GM21528 (cell line): ENCODE data around the gene RARB.

Experiments
- ATAC-seq: cut with Tn5 transposase; IDR thresholded peaks from one replicate; pipeline ENCODE4 v1.9.1; 2021; ENCODE audit warnings: mild to moderate bottlenecking, moderate library complexity; ENCODE audit not compliant: unreplicated experiment, low FRiP score

Gene RARB

DNA sequence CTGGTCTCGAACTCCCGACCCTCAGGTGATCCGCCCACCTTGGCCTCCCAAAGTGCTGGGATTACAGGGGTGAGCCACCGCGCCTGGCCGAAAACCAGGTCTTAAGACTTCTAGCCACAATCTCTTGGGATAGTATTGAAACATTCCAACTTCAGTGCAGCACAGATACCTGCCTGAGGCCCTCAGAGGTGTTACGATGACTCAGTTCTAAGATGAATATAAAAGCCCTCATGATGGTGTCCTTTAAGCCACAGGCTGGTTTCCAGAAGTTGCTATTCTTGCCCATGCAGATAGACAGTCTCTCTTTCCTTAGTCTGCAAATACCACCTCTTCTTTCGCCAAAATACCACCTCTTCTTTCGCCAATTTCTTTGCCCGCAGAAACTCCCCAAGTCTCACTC, 69.0 kb downstream of the RARB start:
- no peak for ATAC-seq

DNA sequence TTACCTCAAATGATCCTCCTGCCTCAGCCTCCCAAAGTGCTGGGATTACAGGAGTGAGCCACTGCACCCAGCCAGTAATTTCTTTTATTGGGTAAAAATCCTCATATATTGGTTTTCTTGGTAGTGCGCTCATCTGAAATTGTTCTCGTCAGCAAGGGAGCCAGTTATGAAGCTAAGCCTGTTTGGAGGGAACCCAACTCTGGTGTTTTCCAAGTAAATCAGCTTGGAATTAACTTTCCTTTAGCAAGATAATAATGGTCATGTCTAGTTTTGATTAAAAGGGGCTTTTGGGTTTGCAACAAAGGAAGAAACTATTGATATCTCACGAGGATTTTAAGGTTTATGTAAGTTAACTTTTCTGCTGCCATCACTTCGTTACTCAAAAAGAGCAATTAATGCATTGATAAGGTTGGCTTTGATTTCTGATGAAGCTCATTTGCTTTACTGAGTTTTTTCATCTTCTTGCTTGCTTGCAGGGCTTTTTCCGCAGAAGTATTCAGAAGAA, 72.7 kb downstream of the RARB start:
- no peak for ATAC-seq

DNA sequence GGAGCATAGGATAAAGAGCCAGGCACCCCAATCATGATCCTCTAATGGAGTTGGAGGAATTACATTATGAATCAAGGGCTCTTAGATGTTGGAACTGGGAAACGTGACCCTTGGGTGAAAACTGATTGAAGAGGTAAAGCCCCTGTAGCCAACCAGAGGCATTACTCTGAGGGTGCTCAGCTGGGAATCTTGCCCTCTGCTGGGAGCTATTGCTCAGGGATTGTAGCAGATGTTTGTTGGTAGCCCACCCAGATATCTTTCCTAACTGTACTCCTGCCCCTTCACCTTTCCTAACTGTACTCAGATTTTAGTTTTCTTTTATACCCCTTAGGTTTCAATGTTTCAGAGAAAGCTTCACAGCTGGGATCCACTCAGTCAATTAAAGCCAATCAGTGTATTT, 74.2 kb downstream of the RARB start:
- no peak for ATAC-seq

GRCh38 chr3:25503898-25504301, 75.8 kb downstream of the RARB start:
- ATAC-seq = no peak

DNA sequence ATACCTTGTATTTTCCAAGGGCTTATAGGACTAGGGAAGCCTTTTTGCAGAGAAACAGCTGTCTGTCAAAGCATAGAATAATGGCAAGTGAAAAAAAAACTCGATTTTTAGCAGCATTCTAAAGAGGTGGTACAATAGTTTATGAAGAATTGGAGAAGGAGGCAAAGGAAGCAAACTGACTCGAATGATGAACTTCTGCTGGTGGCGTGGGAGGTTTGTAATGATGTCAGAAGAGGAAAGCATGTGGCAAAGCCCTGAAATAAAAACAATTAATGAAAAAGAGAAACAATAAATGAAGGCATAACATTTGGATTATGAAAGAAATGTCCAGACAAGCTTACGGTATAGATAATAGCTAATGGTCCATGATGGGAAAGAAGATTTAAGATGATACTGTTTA, 77.5 kb downstream of the RARB start:
- ATAC-seq = no peak

DNA sequence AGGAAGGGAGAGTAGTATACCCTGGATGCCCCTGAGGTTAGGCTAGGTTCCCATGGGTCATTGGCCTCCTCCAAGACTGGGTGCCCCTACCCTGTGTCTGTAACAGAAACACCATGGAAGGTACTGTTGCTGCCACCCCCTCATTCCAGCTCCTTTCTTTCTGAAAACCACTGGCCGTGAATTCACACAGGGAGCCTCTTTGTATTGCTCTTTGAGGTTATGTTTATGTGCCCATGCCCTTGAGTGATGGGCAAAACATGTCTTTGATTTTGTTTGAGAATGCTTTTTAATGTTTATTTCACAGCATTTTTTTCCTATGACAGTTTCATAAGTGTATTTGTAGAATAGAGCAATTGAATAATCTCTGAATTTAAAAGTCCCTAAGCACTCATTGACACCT, 79.7 kb downstream of the RARB start:
- ATAC-seq = no peak

- no peak for ATAC-seq
Measured at GRCh38 chr3:25508433-25508832, 80.4 kb downstream of the RARB start.

DNA sequence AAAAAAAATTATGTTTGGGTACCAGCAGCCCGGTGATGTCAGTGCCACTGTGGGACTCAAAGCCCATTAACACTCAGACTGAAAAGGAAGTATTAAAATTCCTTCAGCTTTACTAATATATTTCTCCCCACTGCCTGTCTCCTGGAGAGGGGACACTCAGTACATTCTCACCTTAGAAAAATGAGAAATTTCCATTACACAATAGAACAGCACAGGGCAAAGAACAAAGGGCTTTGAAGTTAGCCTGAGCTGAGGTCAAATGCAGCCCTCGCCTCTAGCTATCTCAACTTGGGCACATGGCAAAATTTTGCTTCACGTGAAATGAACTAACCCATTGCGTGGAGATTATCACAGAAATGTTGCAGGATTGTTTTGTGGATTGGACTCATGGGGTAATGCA, 80.8 kb downstream of the RARB start:
- no peak for ATAC-seq

DNA sequence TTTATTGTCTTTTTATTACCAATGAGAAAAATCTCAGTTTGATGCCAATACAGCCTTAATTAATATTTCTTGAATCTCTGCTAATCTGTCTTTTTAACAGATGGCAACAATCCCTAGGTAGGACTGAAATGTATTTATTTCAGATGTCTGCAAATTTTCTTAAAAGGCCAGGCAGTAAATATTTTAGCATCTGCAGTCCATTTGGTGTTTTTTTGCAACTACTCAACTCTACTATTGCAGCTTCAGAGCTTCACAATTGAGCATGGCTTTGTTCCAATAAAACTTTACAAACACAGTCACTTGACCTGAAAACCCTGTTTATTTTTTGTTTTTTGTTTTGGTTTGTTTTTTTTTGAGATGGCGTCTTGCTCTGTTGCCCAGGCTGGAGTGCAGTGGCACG, 82.7 kb downstream of the RARB start:
- ATAC-seq = no peak

GRCh38 chr3:25511972-25512721, 84.1 kb downstream of the RARB start:
- no peak for ATAC-seq

- no peak for ATAC-seq
Measured at GRCh38 chr3:25513642-25514266, 85.7 kb downstream of the RARB start.

DNA sequence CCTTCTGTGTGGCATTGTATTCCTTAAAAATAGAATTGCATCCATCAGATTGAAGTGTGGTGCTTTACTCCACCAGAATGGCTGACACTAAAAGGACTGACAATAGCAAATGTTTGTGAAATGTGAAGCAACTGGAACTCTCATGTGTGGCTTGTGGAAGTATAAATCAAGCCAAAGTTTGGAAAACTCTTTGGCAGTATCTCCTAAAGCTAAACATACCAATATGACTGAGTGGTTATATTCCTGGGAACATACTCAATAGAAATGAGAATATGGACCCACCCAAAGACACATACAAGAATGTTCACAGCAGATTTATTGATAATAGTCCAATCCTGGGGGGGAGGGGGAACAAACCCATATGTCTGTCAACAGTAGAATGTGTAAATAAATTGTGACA, 87.1 kb downstream of the RARB start:
- ATAC-seq = no peak

- ATAC-seq = no peak
Measured at GRCh38 chr3:25520926-25521559, 93.0 kb downstream of the RARB start.

- no peak for ATAC-seq
Measured at GRCh38 chr3:25527336-25527735, 99.3 kb downstream of the RARB start.

GRCh38 chr3:25527801-25528200, 99.7 kb downstream of the RARB start:
- ATAC-seq = no peak

- no peak for ATAC-seq
Measured at GRCh38 chr3:25531971-25532370, 103.9 kb downstream of the RARB start.

DNA sequence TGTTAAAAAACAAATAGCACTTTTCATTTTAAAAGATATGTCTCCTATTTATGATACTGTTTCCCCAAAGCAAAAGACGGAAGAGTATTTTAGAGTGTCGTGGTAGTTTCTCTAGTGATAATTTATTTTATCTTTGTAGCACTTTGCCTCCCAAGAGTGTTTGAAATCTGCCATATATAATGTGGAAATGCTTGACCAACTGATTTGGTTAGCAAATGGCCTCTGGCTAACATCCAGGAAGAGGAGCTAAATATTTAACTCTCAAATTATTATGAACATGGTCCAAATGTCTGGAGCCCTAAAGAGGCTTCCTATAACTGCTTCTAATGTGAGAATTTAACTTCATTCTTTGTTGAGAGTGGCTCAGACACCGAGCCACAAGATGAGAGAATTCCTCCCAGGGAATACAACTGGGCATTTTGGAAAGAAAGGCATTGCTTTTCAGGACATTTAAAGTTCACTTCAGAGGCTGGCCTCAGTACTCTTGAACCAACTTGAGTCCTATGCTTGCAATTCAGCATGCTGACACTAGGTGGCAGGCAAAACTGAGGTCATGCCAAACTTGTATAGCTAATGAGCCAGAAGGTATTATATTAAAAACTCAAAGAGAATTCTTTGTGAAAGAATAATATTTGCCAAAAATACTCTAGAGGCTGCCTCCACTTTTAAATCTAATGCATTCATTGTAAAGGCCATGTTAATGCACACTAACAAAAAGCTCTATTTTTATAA, 104.5 kb downstream of the RARB start:
- ATAC-seq = no peak

DNA sequence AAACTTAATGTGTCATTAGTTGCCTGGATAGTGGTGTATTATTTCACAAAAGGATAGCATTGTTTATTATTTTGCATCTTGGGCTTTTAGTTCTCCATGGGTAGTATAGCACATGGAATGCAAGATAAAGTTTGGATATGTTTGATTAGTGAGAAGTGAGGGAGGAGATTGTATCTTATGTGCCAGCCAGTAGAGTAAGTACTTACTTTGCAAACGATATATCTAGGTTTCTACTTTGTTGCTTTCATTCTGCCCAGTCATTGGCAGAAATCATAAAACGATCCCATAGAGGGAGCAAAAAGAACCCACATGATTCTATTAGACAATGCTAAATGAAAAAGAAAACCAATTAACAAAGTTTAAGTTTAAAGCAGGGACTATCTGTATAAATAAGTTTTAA, 105.3 kb downstream of the RARB start:
- ATAC-seq = no peak

DNA sequence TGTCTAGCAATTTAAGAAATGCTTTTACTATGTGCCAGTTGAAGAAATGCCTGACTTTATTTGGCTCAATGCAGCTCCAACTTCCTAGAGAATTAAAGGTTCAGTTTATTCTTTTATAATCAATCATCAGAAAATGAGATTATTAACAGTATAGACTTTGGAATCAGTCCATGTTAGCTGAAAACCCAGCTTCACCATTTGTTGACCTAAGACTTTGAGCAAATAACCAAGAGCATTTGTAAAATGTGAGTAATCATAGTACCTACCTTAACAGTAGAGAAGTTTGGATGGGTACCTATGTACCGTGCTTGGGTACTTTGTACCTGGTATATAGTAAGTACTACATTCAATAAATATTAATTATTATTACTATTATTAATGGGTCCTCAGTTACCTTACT, 105.9 kb downstream of the RARB start:
- ATAC-seq = no peak

DNA sequence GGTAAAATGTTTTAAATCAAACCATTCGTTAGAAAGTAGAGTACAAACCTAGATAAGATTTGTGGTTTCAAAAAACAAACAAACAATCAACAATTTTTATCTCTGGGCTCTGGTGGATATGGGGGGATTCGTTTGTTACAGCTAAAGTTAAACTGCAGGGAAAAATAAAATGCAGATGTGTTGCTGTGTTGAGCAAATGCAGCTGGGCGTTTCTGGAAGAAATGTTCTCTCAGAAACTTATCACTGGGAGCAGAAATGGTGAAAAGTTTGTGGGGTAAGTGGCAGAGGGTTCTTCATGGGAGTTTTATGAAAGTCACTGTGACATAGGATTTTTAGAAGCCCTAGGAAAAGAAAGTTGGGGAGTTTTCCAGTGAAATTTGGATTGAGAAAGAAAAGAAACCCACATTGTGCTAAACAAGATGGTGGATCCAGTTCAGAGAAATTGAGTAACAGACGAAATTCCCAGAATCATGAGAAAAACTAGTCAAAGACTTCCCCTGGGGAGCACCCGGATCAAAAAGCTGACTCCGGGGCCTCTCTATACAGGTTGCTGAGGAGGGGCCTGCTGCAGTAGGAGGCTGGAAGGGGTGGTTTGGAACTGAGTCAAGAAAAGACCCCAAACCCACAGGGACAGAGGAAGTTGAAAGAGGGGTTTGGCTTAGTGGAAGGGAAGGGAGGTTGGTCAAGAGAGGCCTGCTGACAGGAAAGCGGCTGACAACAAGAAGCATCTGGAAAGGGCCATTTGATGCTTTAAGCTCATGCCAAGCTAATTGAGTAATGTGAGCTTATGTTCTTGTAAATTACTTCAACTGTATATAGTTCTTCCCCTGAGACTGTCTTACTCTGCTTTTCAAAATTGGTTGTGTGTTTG, 108.7 kb downstream of the RARB start:
- ATAC-seq = no peak
